T-helper 2 cell (primary cell): ENCODE measurements around the gene LENG1.

ENCODE experiments used
- DNase-seq, 5 experiments: peaks; one replicate each; pipeline versions ENCODE4 v3.0.0 to v3.0.0-alpha.2; 2012 to 2022

Gene LENG1

GRCh38 chr19:54137699-54138488, 21.6 kb downstream of the LENG1 start, which contains the start of gene CNOT3:
TSS of gene CNOT3 (plus strand) at chr19:54137762. CDS start at chr19:54142979, 5,217 bp downstream.
- peak in 4 of 5 experiments; percentile 17 to 55 (median 42) for DNase-seq

DNA sequence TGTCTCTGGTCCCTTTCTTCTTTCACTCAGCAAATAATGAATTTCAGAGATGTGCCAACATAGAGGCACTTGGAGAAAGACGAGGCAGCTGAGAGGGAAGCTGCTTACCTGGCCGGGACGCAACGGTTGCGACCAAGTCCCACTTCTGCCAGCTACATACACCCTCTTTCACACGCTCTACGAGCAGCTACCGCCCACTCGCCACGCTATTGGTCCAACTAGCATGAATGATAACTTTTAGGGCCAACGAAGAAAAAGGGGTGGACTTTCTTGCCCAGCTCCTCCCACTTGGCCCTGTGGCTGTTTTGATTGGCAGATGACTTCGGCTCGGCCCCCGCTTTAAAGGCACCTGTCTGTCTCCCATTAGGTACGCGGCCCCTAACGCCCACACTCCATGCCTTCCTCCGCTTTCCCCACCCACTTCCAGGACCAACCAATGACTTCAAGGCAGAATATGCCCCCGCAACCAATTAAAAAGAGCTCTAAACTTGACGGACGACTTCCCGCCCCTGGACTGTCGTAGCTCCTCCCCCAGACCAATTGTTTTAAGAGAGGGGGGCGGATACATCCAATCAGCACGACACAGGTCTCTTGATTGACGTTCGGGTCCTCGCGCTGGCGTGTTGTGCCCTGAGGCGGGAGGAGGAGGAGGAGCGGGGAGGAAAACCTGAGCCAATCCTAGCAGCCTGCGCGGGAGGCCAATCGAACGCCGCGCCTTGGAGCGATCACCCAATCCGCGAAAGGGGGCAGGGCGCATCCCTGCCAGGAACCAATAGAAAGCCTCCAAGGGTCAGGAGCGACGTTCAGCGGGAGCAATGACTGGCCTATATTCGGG, 22.4 kb downstream of the LENG1 start:
- DNase-seq = peak; percentile 96 to 100 (median 99)

- DNase-seq = no peak
Measured at GRCh38 chr19:54136086-54136863, 23.2 kb downstream of the LENG1 start.

GRCh38 chr19:54133957-54134590, 25.4 kb downstream of the LENG1 start:
- no peak for DNase-seq

DNA sequence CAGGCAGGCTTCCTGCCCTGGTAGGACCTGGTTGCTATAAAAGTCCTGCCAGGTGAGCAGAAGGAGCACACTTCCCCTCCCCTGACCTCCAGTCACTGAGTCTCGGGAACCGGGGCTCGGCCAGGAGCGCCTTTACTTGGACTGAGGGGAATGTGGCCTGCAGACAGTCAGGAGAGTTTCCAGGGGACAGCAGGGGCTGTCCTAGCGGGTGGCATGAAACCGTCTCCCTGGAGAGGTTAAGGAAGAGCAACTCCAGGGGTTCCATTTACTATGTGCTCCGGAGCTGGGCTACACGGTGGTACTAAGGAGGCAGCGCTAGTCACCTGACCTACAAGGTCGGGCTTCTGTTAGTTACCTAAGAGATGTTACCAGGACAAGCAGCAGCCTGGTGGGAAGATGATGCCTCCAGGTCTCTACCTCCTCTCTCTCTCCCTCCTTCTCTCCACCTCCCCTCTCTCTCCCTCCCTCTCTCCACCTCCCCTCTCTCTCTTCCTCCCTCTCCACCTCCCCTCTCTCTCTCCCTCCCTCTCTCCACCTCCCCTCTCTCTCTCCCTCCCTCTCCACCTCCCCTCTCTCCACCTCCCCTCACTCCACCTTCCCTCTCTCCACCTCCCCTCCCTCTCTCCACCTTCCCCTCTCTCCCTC, 26.1 kb downstream of the LENG1 start:
- peak in 1 of 5 experiments; percentile 57 for DNase-seq

- DNase-seq = no peak
Measured at GRCh38 chr19:54129617-54129996, 29.9 kb downstream of the LENG1 start.

- no peak for DNase-seq
Measured at GRCh38 chr19:54128796-54129616, 30.5 kb downstream of the LENG1 start.

DNA sequence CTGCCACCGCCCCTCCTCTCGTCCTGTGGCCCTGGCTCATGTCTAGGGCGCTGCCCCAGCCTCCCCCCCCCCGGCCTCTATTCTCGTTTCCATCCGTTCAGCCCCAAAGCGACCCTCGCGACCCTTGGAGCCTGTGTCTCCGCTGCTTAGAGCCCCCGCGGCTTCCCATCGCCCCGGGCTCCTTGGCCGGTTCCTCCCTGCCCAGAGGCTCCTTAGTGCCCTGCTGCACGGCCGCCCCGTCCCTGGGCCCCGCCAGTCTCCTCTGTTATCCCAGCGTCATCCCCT, 31.1 kb downstream of the LENG1 start:
- DNase-seq = no peak

DNA sequence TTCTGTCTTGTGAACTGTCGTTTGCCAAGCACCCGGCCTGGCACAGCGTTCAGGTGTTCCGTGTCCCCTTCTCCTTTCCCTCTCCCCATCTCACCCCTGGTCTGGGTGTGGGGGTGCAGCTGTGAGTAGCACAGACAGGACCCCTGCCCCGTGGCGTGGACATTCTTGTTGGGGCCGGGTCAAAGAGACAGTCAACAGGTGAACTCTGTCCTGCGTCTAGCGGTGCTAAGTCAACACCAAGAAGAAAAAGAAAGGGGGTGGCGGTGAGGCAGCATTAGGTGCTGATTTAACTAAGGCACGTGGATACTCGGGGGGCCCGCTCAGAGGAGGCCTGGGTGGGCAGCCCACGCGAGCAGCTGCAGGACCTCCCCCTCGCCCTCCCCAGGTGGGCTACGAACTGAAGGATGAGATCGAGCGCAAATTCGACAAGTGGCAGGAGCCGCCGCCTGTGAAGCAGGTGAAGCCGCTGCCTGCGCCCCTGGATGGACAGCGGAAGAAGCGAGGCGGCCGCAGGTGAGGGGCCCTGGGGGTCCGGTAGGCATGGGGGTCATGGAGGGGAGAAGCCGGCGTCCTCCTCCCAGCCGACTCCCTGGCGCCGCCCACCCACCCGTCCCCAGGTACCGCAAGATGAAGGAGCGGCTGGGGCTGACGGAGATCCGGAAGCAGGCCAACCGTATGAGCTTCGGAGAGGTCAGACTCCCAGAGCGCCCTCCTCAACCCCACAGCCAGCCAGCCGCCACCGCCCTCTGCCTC, 31.7 kb downstream of the LENG1 start:
- no peak for DNase-seq

- no peak for DNase-seq
Measured at GRCh38 chr19:54125713-54126112, 33.8 kb downstream of the LENG1 start.

DNA sequence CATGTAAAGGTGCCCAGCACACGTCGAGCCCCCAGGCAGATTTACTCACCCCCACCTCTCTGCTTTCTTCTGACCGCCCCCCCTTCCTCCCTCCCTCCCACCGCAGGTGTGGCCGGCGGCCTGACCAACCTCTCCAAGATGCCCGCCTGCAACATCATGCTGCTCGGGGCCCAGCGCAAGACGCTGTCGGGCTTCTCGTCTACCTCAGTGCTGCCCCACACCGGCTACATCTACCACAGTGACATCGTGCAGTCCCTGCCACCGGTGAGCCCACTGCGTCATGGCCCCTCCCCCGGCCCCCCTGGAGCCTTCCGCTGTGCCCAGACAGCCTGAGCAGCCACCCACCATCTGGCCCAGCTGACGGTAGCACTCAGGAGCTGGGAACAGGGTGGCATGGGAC, 35.1 kb downstream of the LENG1 start:
- DNase-seq = no peak

DNA sequence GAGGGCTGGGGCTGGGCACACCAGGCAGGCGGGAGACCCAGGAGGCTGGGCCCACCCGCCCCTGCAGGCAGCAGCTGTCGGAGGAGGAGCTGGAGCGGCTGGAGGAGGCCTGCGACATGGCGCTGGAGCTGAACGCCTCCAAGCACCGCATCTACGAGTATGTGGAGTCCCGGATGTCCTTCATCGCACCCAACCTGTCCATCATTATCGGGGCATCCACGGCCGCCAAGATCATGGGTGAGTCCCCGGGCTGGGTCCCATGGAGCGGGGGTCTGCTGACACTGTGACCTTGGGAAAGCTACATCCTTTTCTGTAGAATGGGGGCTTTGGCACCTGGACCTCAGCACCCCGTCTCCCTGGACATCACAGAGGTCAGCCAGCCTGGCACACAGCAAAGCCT, 35.8 kb downstream of the LENG1 start:
- no peak for DNase-seq

GRCh38 chr19:54121259-54121658, 38.3 kb downstream of the LENG1 start:
- DNase-seq = no peak

- peak; percentile 76 to 99 (median 94) for DNase-seq
Measured at GRCh38 chr19:54115109-54116063, 44.1 kb downstream of the LENG1 start, which contains the start of the genes PRPF31 and TFPT. TSS of gene PRPF31 (plus strand) at chr19:54115754. CDS start at chr19:54118279, 2,525 bp downstream. TSS of gene TFPT (minus strand) at chr19:54115657. CDS start at chr19:54115269, 388 bp downstream.

GRCh38 chr19:54114340-54115108, 45.0 kb downstream of the LENG1 start:
- peak in 3 of 5 experiments; percentile 46 to 83 (median 55) for DNase-seq

GRCh38 chr19:54109651-54110050, 49.9 kb downstream of the LENG1 start:
- DNase-seq = no peak

- DNase-seq = no peak
Measured at GRCh38 chr19:54108496-54108895, 51.0 kb downstream of the LENG1 start.

- DNase-seq = no peak
Measured at GRCh38 chr19:54107876-54108490, 51.5 kb downstream of the LENG1 start.
